Breast epithelium (tissue), 4 donors: ENCODE measurements around the gene SLC13A2. TPM values are rescaled to one million over a fixed set of nuclear protein-coding genes. Genes with fewer than 3 reads are reported as not detected.
A peak's percentile ranks its signal among the peaks of the same experiment; 100 is the strongest.

Experiments
- DNase-seq, 2 donors: peaks; one replicate each; pipeline ENCODE4 v3.0.0-alpha.2; 2019; ENCODE audit warnings: low spot score in 2 of 2
- H3K27ac ChIP-seq, 2 donors: fragments of 200-600 bp; sonication (generic) in 1 of 2; one replicate each; pipeline ENCODE4 v1.5.1; 2016 to 2019; ENCODE audit warnings: mild to moderate bottlenecking in 1 of 2
- H3K27me3 ChIP-seq, 2 donors: fragments of 200-600 bp; sonication (generic) in 1 of 2; one replicate each; pipeline versions ENCODE4 v1.5.1 to v1.6.0; 2017 to 2019; ENCODE audit warnings: control low read depth in 1 of 2, mild to moderate bottlenecking in 1 of 2
- H3K36me3 ChIP-seq: fragments of 200-600 bp; one replicate; pipeline ENCODE4 v1.5.1; 2019
- H3K4me1 ChIP-seq, 2 donors: fragments of 200-600 bp; sonication (generic); one replicate each; pipeline ENCODE4 v1.5.1; 2016 to 2019; ENCODE audit warnings: control low read depth in 1 of 2
- H3K4me3 ChIP-seq, 3 donors: fragments of 200-600 bp; sonication (generic); 1 replicate in 2 of 3; 2 replicates in 1 of 3; pipeline ENCODE4 v1.5.1; 2016 to 2019; ENCODE audit warnings: mild to moderate bottlenecking in 3 of 3, moderate library complexity in 2 of 3
- H3K9me3 ChIP-seq, 2 donors: fragments of 200-600 bp; sonication (generic) in 1 of 2; one replicate each; pipeline ENCODE4 v1.5.1; 2016 to 2019; ENCODE audit warnings: control low read depth in 1 of 2
- POLR2A ChIP-seq: fragments of 450-650 bp; IDR thresholded peaks from one replicate; pipeline ENCODE4 v1.6.1; 2016; ENCODE audit warnings: antibody characterized with exemption, mild to moderate bottlenecking, moderate library complexity
- POLR2AphosphoS5 ChIP-seq, 3 donors: sonication (generic); formaldehyde crosslinking; IDR thresholded peaks; one replicate each; pipeline ENCODE4 v1.6.1; 2017; ENCODE audit warnings: antibody characterized with exemption in 3 of 3
- intact Hi-C: fragments of 100-400 bp; cut with DNase I; formaldehyde crosslinking; loops from one replicate; pipeline ENCODE4 v1.15.1; 2023; ENCODE audit warnings: low total_unique reads
- total RNA-seq, 3 donors: library from RNA; depleted of rRNA; stranded (reverse); fragments of >200 nt; gene quantifications; one replicate each; pipeline ENCODE4 v1.1.0, GENCODE V29; 2016
- TF ChIP-seq, protein P1 (sequence below), 3 donors: fragments of 450-650 bp; IDR thresholded peaks; one replicate each; pipeline ENCODE4 v1.5.1; 2016 to 2017; ENCODE audit warnings: antibody characterized with exemption in 3 of 3, mild to moderate bottlenecking in 3 of 3, moderate library complexity in 3 of 3

SLC13A2 gene
- total RNA-seq, 3 donors from 2014 or later, result 0.66 to 4.0 TPM; not detected in 1

DNA sequence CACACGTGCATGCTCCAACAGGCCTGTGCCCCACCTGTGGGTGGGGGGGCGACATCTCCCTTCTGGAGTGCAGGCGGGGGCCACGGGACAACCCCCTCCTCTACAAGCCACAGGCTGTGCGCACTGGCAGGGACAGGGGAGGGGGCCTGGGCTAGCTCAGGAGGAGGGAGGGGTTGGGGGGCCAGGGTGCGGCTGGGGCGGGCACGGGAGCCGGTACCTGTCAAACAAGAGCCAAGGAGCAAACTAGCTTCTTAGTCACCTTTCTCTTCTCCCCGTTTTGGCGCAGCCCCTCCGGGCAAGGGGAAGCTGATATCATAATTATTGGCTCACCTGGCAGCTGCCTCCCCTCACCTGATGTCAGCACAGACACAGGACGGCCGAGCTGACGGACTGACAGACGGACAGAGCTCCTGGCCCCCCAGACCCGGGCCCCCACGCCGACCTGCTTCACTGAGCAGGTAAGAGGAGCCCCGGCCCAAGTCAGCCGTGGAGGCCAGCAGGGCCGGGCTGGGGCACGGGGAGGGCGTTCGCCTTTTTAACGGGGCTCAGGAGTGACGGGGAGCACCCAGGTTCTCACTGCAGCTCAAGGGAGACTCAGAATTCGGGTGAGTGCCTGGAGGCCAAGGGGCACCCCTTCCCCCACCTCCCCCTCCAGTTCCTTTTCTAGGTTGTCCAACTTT, 32.7 kb downstream of the SLC13A2 start, which contains the start of gene FOXN1:
Gene FOXN1 (plus strand): TSS at position 363 of the 680 bp plus-strand sequence. CDS start 17,622 bp downstream, outside the sequence.
- DNase-seq, result no peak
- intact Hi-C loops, result no loop called here
- Histone ChIP-seq H3K36me3 (no peaks in the 10 kb centered on the region), H3K9me3 (no peaks in the 10 kb centered on the region), H3K4me3 (no peak within 1 kb of the TSS), H3K27ac (no peak within 1 kb of the TSS), H3K4me1 (no peaks in the 10 kb centered on the region), H3K27me3 (peaks cover 0 to 19% of the 10 kb centered on the region in 2 donors)
- TF ChIP-seq POLR2A, result no peak
- TF ChIP-seq, protein P1, sequence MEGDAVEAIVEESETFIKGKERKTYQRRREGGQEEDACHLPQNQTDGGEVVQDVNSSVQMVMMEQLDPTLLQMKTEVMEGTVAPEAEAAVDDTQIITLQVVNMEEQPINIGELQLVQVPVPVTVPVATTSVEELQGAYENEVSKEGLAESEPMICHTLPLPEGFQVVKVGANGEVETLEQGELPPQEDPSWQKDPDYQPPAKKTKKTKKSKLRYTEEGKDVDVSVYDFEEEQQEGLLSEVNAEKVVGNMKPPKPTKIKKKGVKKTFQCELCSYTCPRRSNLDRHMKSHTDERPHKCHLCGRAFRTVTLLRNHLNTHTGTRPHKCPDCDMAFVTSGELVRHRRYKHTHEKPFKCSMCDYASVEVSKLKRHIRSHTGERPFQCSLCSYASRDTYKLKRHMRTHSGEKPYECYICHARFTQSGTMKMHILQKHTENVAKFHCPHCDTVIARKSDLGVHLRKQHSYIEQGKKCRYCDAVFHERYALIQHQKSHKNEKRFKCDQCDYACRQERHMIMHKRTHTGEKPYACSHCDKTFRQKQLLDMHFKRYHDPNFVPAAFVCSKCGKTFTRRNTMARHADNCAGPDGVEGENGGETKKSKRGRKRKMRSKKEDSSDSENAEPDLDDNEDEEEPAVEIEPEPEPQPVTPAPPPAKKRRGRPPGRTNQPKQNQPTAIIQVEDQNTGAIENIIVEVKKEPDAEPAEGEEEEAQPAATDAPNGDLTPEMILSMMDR (IDR thresholded peaks at IDR 0.05), result no peak
- no peak for TF ChIP-seq POLR2AphosphoS5 (IDR thresholded peaks at IDR 0.05)

DNA sequence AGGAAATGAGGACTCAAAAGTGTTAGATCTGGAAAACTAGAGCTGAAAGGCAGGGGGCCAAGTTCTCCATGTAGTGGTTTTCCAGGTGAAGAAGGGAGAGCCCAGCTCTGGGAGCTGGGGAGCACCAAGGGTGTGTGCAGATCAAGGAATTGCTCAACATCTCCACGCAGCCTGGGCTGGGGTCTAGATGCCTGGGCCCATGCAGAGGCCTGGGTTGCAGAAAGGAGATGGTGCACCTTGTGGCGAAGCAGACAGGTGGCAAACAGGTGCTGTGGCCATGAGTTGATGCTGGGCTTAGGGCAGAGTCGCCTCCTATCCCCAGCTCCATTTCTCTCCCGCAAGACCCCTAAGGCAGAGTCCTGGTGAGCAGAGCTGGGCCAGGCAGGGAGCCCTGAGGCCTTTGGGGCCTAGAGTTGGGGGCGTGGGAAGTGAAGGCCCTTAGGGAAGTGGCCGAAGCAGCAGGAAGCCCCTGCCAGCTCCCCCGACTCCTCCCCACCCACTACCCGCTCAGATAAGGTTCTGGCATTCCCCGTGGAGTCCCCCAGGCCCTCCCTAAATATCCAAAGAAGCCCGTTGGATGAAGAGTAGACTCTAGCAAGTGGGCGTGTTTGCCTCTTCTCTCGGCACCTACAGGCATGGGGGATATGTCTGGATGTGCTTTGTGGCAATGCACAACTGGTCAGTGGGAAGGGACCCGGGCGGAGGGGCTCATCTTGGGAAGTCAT, 33.5 kb downstream of the SLC13A2 start:
- no peak for DNase-seq
- Histone ChIP-seq H3K27ac (no peak overlapping the region), H3K4me1 (no peaks in the 10 kb centered on the region), H3K36me3 (no peaks in the 10 kb centered on the region), H3K9me3 (no peaks in the 10 kb centered on the region), H3K4me3 (no peak overlapping the region), H3K27me3 (peaks cover 0 to 19% of the 10 kb centered on the region in 2 donors)
- no peak for TF ChIP-seq POLR2A
- TF ChIP-seq, protein P1 (IDR thresholded peaks at IDR 0.05), result no peak
- TF ChIP-seq POLR2AphosphoS5 (IDR thresholded peaks at IDR 0.05), result no peak
- intact Hi-C loops, result no loop called here

DNA sequence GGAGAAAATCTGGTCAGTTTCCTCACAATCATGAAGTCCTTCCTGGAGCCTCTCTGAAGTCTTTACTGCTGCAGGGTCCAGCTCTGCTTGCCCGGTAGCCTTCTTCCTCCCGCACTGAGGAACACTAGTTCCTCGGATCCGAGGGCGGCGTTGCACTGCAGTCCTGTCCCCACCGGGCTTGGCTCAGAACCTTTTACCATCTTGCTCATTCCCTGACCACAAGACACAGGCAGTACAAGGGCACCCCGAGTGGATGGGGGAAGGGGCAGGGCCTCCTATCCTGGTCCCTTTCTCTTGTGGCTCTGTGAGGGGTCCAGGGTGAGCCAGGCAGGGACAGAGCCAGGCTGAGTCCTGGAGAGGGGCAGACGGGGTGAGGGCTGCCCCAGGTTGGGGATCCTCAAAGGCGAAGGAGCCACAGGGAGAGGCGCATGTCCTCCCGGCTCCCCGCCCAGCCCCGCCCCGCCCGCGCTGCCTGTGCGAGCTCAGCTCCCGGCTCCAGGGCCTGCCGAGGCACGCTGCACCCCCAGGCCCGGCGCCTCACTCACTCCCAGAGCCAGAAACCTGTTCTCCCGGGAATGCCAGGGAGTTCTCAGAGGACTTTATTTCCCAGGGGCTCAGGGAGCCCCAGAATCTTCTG, 34.2 kb downstream of the SLC13A2 start:
- Histone ChIP-seq H3K9me3 (no peaks in the 10 kb centered on the region), H3K36me3 (no peaks in the 10 kb centered on the region), H3K4me3 (peak overlapping the region in 2 of 3 donors; percentile 21 to 48), H3K4me1 (no peaks in the 10 kb centered on the region), H3K27ac (peak overlapping the region in 1 of 2 donors; percentile 43), H3K27me3 (peaks cover 0 to 19% of the 10 kb centered on the region in 2 donors)
- DNase-seq, result peak in 1 of 2 donors; percentile 52
- TF ChIP-seq POLR2AphosphoS5 (IDR thresholded peaks at IDR 0.05) (no peak), POLR2A (no peak)
- TF ChIP-seq, protein P1 (IDR thresholded peaks at IDR 0.05), result no peak
- intact Hi-C loops, result no loop called here

DNA sequence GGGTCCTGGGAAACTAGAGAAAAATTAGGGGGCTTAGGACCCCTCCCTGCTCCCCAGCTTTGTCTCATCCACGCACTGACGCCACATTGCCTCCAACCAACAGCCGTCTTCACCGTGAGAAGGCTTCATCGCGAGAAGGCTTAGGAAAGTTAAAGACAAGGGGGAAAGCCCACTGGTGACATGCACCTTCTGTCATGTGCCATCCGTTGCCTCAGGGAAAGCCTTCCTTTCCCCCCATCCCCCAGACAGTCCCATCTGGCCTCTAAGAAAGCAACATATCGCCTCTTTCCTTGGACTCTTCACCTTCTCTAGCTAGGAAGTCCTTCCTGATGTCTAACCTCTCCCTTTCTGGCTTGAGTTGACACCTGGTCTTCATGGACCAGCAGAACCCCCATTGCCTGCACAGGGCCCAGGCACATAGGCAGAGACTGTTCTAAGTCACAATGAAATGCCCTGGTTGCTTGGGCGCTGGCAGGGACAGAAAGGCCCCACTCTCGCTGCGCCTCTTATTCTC, 34.8 kb downstream of the SLC13A2 start:
- H3K27me3 ChIP-seq, result peaks cover 0 to 19% of the 10 kb centered on the region in 2 donors

More for the DNA sequence above, 34.8 kb downstream of the SLC13A2 start:
- Histone ChIP-seq H3K4me1 (no peaks in the 10 kb centered on the region), H3K9me3 (no peaks in the 10 kb centered on the region), H3K4me3 (peak overlapping the region in 1 of 3 donors; percentile 48), H3K36me3 (no peaks in the 10 kb centered on the region), H3K27ac (peak overlapping the region in 1 of 2 donors; percentile 43)
- DNase-seq, result no peak
- intact Hi-C loops, result no loop called here
- TF ChIP-seq POLR2A, result no peak
- TF ChIP-seq, protein P1 (IDR thresholded peaks at IDR 0.05), result no peak
- TF ChIP-seq POLR2AphosphoS5 (IDR thresholded peaks at IDR 0.05), result no peak
